ENCODE results near the gene RAB20. TPM values are rescaled to one million over a fixed set of nuclear protein-coding genes. Genes with fewer than 3 reads are reported as not detected.

Gene RAB20
- total RNA-seq, 4 donors from 2014 or later = 8.7 to 32.8 (median 18.4) TPM

DNA sequence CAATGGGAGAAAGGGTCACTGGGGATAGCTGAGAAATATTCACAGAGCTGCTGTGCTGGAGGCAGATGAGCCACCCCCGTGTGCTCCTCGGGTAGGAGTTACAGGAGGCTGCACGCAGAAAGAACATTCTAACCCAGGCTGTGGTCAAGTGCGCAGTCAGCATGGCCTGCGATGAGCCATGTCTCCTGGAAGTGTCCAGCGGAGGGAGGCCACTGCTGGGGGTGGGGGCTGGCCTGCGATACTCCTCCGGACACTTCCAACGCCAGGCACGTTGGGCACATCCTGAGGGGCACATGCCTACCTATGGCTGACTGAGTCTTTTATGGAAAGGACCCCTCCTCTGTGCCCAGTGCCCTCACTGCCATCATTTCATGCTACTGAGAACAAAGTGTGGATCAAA is 55.9 kb downstream of the RAB20 start:
- no peaks in the 10 kb centered on the region for H3K9me3 ChIP-seq
- no peak overlapping the region for H3K4me3 ChIP-seq
- TF ChIP-seq POLR2AphosphoS5 (IDR thresholded peaks at IDR 0.05) (no peak), POLR2A (IDR thresholded peaks at IDR 0.05) (no peak), EP300 (IDR thresholded peaks at IDR 0.05) (no peak)
- TF ChIP-seq, protein P1, sequence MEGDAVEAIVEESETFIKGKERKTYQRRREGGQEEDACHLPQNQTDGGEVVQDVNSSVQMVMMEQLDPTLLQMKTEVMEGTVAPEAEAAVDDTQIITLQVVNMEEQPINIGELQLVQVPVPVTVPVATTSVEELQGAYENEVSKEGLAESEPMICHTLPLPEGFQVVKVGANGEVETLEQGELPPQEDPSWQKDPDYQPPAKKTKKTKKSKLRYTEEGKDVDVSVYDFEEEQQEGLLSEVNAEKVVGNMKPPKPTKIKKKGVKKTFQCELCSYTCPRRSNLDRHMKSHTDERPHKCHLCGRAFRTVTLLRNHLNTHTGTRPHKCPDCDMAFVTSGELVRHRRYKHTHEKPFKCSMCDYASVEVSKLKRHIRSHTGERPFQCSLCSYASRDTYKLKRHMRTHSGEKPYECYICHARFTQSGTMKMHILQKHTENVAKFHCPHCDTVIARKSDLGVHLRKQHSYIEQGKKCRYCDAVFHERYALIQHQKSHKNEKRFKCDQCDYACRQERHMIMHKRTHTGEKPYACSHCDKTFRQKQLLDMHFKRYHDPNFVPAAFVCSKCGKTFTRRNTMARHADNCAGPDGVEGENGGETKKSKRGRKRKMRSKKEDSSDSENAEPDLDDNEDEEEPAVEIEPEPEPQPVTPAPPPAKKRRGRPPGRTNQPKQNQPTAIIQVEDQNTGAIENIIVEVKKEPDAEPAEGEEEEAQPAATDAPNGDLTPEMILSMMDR (IDR thresholded peaks at IDR 0.05) = no peak
- peaks cover 0 to 54% (median 28%) of the 10 kb centered on the region in 3 donors for H3K4me1 ChIP-seq
- peak overlapping the region in 3 of 4 donors; percentile 74 to 83 (median 78) for H3K27ac ChIP-seq
- no peaks in the 10 kb centered on the region for H3K27me3 ChIP-seq
- ATAC-seq = no peak
- H3K36me3 ChIP-seq = peaks cover 0 to 97% of the 10 kb centered on the region in 2 donors
- WGBS, 2 donors (ENCODE audit: low coverage in 1 of 2) = 77 to 100% methylated on average over 1 to 3 of the region's 10 CpGs

GRCh38 chr13:110503979-110504499 is 57.5 kb downstream of the RAB20 start:
- WGBS, 2 donors (ENCODE audit: low coverage in 1 of 2) = 100% methylated on average over 4 of the region's 18 CpGs; no CpG with 5 or more reads in 1 of the 2 donors
- Histone ChIP-seq H3K9me3 (no peaks in the 10 kb centered on the region), H3K36me3 (peaks cover 0 to 99% of the 10 kb centered on the region in 2 donors), H3K27me3 (no peaks in the 10 kb centered on the region), H3K4me3 (no peak overlapping the region), H3K4me1 (peaks cover 0 to 39% (median 28%) of the 10 kb centered on the region in 3 donors), H3K27ac (peak overlapping the region in 3 of 4 donors; percentile 66 to 83 (median 74))
- ATAC-seq = no peak
- no peak for TF ChIP-seq POLR2AphosphoS5 (IDR thresholded peaks at IDR 0.05)
- TF ChIP-seq, protein P1 (IDR thresholded peaks at IDR 0.05) = no peak
- no peak for TF ChIP-seq POLR2A (IDR thresholded peaks at IDR 0.05)
- no peak for TF ChIP-seq EP300 (IDR thresholded peaks at IDR 0.05)

DNA sequence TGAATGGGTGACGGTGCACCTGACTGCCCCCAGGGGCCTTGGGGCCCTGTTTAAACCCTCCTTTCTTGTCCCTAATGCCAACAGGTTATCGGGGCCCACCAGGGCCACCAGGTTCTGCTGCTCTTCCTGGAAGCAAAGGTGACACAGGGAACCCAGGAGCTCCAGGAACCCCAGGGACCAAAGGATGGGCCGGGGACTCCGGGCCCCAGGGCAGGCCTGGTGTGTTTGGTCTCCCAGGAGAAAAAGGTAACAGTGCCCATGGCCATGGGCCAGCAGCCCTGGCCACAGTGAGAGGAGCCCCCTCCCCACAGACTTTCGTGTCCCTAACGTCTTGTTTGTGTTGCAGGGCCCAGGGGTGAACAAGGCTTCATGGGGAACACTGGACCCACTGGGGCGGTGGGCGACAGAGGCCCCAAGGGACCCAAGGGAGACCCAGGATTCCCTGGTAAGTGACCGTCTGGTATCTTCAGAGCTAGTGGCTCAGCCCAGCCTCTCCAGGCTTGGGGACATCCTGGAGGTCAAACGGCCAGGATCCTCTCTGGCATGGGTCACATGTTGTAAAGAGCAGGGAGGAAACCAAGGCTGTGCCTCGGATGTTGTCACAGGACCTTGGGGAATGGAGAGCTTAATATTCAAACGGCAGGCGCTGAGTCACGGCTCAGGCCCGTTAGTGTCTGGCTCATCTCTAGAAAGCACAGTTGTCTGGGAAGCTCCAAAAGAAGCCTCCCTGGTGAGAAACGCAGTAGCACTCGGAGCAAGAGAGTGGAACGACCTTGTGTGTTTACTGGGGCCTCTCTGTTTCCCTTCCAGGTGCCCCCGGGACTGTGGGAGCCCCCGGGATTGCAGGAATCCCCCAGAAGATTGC is 58.3 kb downstream of the RAB20 start:
- WGBS, 2 donors (ENCODE audit: low coverage in 1 of 2) = 56 to 57% methylated on average over 7 to 9 of the region's 20 CpGs
- ATAC-seq = no peak
- H3K4me3 ChIP-seq = no peak overlapping the region
- no peaks in the 10 kb centered on the region for H3K27me3 ChIP-seq
- H3K27ac ChIP-seq = peak overlapping the region in 3 of 4 donors; percentile 66 to 83 (median 74)
- peaks cover 0 to 99% of the 10 kb centered on the region in 2 donors for H3K36me3 ChIP-seq
- peaks cover 0 to 32% (median 21%) of the 10 kb centered on the region in 3 donors for H3K4me1 ChIP-seq
- TF ChIP-seq EP300 (IDR thresholded peaks at IDR 0.05) = no peak
- no peak for TF ChIP-seq POLR2AphosphoS5 (IDR thresholded peaks at IDR 0.05)
- TF ChIP-seq, protein P1 (IDR thresholded peaks at IDR 0.05) = no peak
- TF ChIP-seq POLR2A (IDR thresholded peaks at IDR 0.05) = no peak
- H3K9me3 ChIP-seq = no peaks in the 10 kb centered on the region

DNA sequence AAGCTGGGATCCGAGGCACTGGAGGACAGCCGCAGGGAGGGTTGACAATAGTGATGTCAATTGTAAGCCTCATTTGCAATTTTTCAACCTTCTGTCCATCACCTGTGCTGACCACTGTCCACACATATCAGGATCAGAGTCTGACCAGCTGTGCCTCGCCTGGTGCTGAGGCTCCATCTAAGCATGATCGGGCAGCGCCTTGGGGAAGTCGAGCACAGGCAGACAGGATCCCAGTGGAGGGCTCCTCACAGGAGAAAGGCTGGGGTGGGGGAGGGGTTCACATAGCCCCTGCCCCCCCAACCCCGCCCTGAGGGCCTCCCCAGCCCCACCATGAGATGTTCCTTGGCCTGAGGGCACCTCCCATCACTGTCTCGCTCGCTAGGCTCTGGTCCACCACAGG is 60.3 kb downstream of the RAB20 start:
- 90% methylated on average over 2 to 3 of the region's 9 CpGs for WGBS, 2 donors (ENCODE audit: low coverage in 1 of 2)
- H3K36me3 ChIP-seq = peaks cover 0 to 100% of the 10 kb centered on the region in 2 donors
- H3K27me3 ChIP-seq = no peaks in the 10 kb centered on the region
- no peaks in the 10 kb centered on the region for H3K9me3 ChIP-seq
- H3K4me3 ChIP-seq = no peak overlapping the region
- no peak for TF ChIP-seq POLR2A (IDR thresholded peaks at IDR 0.05)
- TF ChIP-seq EP300 (IDR thresholded peaks at IDR 0.05) = no peak
- TF ChIP-seq, protein P1 (IDR thresholded peaks at IDR 0.05) = no peak
- no peak for TF ChIP-seq POLR2AphosphoS5 (IDR thresholded peaks at IDR 0.05)
- H3K27ac ChIP-seq = peak overlapping the region in 3 of 4 donors; percentile 25 to 83 (median 57)
- peaks cover 0 to 12% (median under 1%) of the 10 kb centered on the region in 3 donors for H3K4me1 ChIP-seq
- ATAC-seq = no peak
